ENCODE data around the gene COX6A2.

COX6A2 gene

DNA sequence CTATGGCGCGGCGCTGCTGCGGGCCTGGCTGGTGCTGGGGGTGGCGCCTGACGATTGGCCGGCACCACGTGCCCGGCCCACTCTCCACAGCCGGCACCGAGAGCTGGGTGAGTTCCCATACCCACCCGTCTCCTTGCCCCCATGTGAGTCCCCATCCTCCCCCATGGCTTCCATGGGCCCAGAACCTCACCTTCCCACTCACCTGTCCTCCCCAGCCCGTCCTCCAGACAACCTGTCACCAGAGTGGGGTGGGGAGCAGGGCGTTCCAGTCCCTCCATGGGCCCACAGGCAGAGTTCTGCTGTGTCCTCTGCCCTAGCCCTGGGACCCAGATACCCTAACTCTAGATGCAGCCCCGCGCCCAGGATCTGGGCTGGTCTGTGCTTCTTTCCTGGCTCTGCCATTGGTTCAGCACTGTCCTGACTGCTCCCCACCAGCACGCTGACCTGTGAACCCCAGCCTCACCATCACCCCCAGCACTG is 36.7 kb upstream of the COX6A2 start:
- no peak overlapping the region for H3K9ac ChIP-seq (ENCODE audit: low read length)
- no peaks in the 10 kb centered on the region for H3K36me3 ChIP-seq (replicated peaks; ENCODE audit: insufficient read depth, low read length)
- H3K4me2 ChIP-seq (ENCODE audit: low read depth, low read length): no peak overlapping the region

DNA sequence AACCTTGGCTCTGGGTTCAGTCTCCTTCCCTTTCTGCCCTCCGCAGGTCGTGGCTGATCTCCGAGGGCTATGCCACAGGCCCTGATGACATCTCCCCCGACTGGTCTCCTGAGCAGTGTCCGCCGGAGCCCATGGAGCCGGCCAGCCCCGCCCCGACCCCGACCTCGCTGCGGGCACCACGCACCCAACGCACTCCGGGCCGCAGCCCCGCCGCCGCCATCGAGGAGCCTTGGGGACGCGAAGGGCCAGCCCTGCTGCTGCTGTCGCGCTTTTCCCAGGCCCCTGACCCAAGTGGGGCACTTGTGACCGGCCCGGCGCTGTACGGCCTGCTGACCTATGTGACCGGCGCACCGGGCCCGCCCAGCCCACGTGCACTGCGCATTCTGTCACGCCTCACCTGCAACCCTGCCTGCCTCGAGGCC is 36.2 kb upstream of the COX6A2 start:
- TF ChIP-seq EZH2phosphoT487 (IDR thresholded peaks at IDR 0.05; ENCODE audit: low read length) (no peak), CTCF (IDR thresholded peaks at IDR 0.05; ENCODE audit: low read length) (no peak), EZH2 (optimal IDR thresholded peaks at IDR 0.05; ENCODE audit: low read depth, low read length) (no peak)
- no peaks in the 10 kb centered on the region for H3K36me3 ChIP-seq (replicated peaks; ENCODE audit: insufficient read depth, low read length)

More for the DNA sequence above, 36.7 kb upstream of the COX6A2 start:
- Histone ChIP-seq H3K79me2 (ENCODE audit: low read length) (peaks cover 13% of the 10 kb centered on the region), H3K9me3 (replicated peaks; ENCODE audit: insufficient read depth, low read length) (no peaks in the 10 kb centered on the region), H3K4me1 (ENCODE audit: low read length) (peaks cover 5% of the 10 kb centered on the region), H4K20me1 (ENCODE audit: insufficient read depth, low read length) (no peaks in the 10 kb centered on the region), H3F3A (ENCODE audit: insufficient read depth, low read length) (peaks cover 8% of the 10 kb centered on the region), H3K27ac (ENCODE audit: low read length) (no peak overlapping the region), H3K9me2 (replicated peaks; ENCODE audit: insufficient read depth, low read length) (no peaks in the 10 kb centered on the region), H3K27me3 (replicated peaks; ENCODE audit: insufficient read depth, low read length) (no peaks in the 10 kb centered on the region), H2AFZ (ENCODE audit: low read length) (no peak overlapping the region), H3K4me3 (ENCODE audit: low read length) (no peak overlapping the region)
- no peak for DNase-seq
- no peak for TF ChIP-seq EZH2 (optimal IDR thresholded peaks at IDR 0.05; ENCODE audit: low read depth, low read length)
- no peak for TF ChIP-seq EZH2phosphoT487 (IDR thresholded peaks at IDR 0.05; ENCODE audit: low read length)
- no peak for TF ChIP-seq CTCF (IDR thresholded peaks at IDR 0.05; ENCODE audit: low read length)

DNA sequence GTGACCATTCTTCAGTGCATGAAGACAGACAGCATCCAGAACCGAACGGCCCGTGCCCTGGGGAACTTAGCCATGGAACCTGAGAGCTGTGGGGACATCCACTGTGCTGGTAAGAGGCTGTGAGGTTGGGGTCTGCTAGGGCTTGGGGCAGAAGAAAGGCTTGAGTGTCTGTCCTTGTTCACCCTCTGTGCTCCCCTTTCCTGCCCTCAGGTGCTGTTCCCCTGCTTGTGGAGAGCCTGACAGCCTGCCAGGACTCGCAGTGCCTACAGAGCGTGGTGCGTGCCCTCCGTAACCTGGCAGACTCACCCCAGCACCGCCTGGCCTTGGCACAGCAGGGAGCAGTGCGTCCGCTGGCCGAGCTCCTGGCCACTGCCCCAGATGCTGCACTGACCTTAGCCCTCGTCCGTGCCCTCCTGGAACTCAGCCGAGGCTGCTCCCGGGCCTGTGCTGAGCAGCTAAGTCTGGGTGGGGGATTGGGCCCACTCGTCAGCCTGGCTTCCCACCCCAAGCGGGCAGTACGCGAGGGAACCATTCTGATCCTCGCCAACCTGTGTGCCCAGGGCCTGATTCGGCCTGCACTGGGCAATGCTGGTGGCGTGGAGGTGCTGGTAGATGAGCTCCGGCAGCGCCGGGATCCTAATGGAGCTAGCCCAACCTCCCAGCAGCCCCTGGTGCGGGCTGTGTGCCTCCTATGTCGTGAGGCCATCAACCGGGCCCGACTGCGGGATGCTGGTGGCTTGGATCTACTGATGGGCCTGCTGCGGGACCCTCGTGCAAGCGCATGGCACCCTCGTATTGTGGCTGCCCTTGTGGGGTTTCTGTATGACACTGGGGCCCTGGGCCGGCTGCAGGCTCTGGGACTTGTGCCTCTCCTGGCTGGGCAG is 34.0 kb upstream of the COX6A2 start:
- Histone ChIP-seq H4K20me1 (ENCODE audit: insufficient read depth, low read length) (no peaks in the 10 kb centered on the region), H2AFZ (ENCODE audit: low read length) (no peak overlapping the region), H3K79me2 (ENCODE audit: low read length) (peaks cover 26% of the 10 kb centered on the region), H3K36me3 (replicated peaks; ENCODE audit: insufficient read depth, low read length) (no peaks in the 10 kb centered on the region), H3F3A (ENCODE audit: insufficient read depth, low read length) (peaks cover 19% of the 10 kb centered on the region), H3K4me3 (ENCODE audit: low read length) (no peak overlapping the region), H3K9me3 (replicated peaks; ENCODE audit: insufficient read depth, low read length) (no peaks in the 10 kb centered on the region), H3K9me2 (replicated peaks; ENCODE audit: insufficient read depth, low read length) (no peaks in the 10 kb centered on the region), H3K27me3 (replicated peaks; ENCODE audit: insufficient read depth, low read length) (no peaks in the 10 kb centered on the region), H3K4me1 (ENCODE audit: low read length) (peaks cover 5% of the 10 kb centered on the region), H3K27ac (ENCODE audit: low read length) (no peak overlapping the region), H3K9ac (ENCODE audit: low read length) (no peak overlapping the region), H3K4me2 (ENCODE audit: low read depth, low read length) (no peak overlapping the region)
- DNase-seq: no peak
- no peak for TF ChIP-seq EZH2 (optimal IDR thresholded peaks at IDR 0.05; ENCODE audit: low read depth, low read length)
- TF ChIP-seq EZH2phosphoT487 (IDR thresholded peaks at IDR 0.05; ENCODE audit: low read length): no peak
- no peak for TF ChIP-seq CTCF (IDR thresholded peaks at IDR 0.05; ENCODE audit: low read length)

More for the DNA sequence above, 36.2 kb upstream of the COX6A2 start:
- Histone ChIP-seq H3F3A (ENCODE audit: insufficient read depth, low read length) (peaks cover 9% of the 10 kb centered on the region), H3K79me2 (ENCODE audit: low read length) (peaks cover 13% of the 10 kb centered on the region), H4K20me1 (ENCODE audit: insufficient read depth, low read length) (no peaks in the 10 kb centered on the region), H3K9ac (ENCODE audit: low read length) (no peak overlapping the region), H3K27me3 (replicated peaks; ENCODE audit: insufficient read depth, low read length) (no peaks in the 10 kb centered on the region), H2AFZ (ENCODE audit: low read length) (no peak overlapping the region), H3K4me2 (ENCODE audit: low read depth, low read length) (no peak overlapping the region), H3K9me2 (replicated peaks; ENCODE audit: insufficient read depth, low read length) (no peaks in the 10 kb centered on the region), H3K27ac (ENCODE audit: low read length) (no peak overlapping the region), H3K9me3 (replicated peaks; ENCODE audit: insufficient read depth, low read length) (no peaks in the 10 kb centered on the region), H3K4me1 (ENCODE audit: low read length) (peaks cover 5% of the 10 kb centered on the region), H3K4me3 (ENCODE audit: low read length) (no peak overlapping the region)
- DNase-seq: no peak
